Measurements from ENCODE around the gene RNF213.

DNA sequence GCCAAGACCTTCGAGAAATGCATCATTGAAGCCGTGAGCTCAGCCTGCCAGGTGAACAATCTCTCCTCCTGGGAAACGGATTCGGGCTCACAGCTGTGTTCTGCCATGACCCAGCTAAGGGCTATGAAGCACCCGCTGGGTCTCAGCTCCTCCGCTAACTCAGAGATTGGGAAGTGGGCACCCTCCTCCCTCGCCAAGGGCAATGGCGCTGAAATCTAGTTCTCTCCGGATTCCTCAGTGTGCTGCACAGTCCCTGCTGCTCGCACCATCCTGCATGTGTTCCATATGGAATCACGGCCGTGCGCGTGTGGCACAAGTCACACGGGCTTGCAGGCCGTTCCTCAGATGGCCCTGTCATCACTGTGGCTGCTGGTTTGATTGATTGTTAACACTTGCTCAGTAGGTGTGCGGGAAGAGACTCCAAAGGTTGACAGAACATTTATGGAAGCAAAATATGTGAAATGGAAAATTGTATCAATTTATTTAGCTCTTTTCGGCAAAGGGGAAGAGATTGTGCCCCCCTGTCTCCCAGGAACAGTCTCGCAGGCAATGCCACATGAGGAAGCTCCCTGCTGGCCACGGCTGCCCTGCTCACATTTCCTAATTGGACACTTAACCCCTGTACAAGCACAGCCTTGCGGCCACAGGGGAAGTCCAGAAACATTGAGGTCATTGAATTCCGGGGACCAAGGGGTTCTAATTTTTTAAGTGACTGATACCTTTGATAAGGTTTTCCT lies 58.8 kb downstream of the RNF213 start:
- TF ChIP-seq POLR2A (IDR thresholded peaks at IDR 0.05; ENCODE audit: low read depth, low read length) (0 out of 2 replicates have a peak, but pooled peaks have one; percentile 22), SMC3 (IDR thresholded peaks at IDR 0.05; ENCODE audit: borderline replicate concordance, low read length) (no peak)
- TF ChIP-seq, protein P1, sequence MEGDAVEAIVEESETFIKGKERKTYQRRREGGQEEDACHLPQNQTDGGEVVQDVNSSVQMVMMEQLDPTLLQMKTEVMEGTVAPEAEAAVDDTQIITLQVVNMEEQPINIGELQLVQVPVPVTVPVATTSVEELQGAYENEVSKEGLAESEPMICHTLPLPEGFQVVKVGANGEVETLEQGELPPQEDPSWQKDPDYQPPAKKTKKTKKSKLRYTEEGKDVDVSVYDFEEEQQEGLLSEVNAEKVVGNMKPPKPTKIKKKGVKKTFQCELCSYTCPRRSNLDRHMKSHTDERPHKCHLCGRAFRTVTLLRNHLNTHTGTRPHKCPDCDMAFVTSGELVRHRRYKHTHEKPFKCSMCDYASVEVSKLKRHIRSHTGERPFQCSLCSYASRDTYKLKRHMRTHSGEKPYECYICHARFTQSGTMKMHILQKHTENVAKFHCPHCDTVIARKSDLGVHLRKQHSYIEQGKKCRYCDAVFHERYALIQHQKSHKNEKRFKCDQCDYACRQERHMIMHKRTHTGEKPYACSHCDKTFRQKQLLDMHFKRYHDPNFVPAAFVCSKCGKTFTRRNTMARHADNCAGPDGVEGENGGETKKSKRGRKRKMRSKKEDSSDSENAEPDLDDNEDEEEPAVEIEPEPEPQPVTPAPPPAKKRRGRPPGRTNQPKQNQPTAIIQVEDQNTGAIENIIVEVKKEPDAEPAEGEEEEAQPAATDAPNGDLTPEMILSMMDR (IDR thresholded peaks at IDR 0.05 in 2 of 3, conservative IDR thresholded peaks at IDR 0.05 in 1 of 3; ENCODE audit: control insufficient read depth in 2 of 3, extremely low read depth in 1 of 3, insufficient read depth in 1 of 3, low read depth in 3 of 3, low read length in 3 of 3) = no peak

All from GM12878 (cell line).